HUES6 (cell line): ENCODE results near the gene MBOAT7.
"Not testable (repeated sequence)": the region's sequence is repeated elsewhere in the genome, so short reads cannot be mapped to it uniquely, and the experiment has no call there.

ENCODE experiments used
- H3K27ac ChIP-seq: 2 replicates; pipeline ENCODE4 v1.7.0; 2013; ENCODE audit warnings: low read depth, mild to moderate bottlenecking, low read length, inconsistent platforms
- H3K27me3 ChIP-seq: 2 replicates; pipeline ENCODE4 v1.6.1; 2013; ENCODE audit warnings: low read length; ENCODE audit not compliant: control insufficient read depth, insufficient read depth
- H3K36me3 ChIP-seq: 2 replicates; pipeline ENCODE4 v1.6.1; 2013; ENCODE audit warnings: low read length; ENCODE audit not compliant: control insufficient read depth, insufficient read depth
- H3K4me1 ChIP-seq: 2 replicates; pipeline ENCODE4 v1.6.1; 2013; ENCODE audit warnings: low read length; ENCODE audit not compliant: control insufficient read depth, insufficient read depth
- H3K4me3 ChIP-seq: 2 replicates; pipeline ENCODE4 v1.5.1; 2013; ENCODE audit warnings: low read depth, low read length
- H3K9ac ChIP-seq: one replicate; pipeline ENCODE4 v1.6.1; 2013; ENCODE audit warnings: mild to moderate bottlenecking, low read length
- H3K9me3 ChIP-seq: 2 replicates; pipeline ENCODE4 v1.6.1; 2013; ENCODE audit warnings: low read depth, low read length; ENCODE audit not compliant: control insufficient read depth, insufficient read depth

Gene MBOAT7

GRCh38 chr19:54186351-54186750, 3.0 kb downstream of the MBOAT7 start:
- Histone ChIP-seq H3K4me3 (no peak overlapping the region), H3K4me1 (peaks cover 5% of the 10 kb centered on the region; the same call in 1 of the 2 replicates), H3K27me3 (no peaks in the 10 kb centered on the region), H3K9me3 (no peaks in the 10 kb centered on the region), H3K36me3 (peaks cover 37% of the 10 kb centered on the region), H3K9ac (no peak overlapping the region), H3K27ac (no peak overlapping the region)

DNA sequence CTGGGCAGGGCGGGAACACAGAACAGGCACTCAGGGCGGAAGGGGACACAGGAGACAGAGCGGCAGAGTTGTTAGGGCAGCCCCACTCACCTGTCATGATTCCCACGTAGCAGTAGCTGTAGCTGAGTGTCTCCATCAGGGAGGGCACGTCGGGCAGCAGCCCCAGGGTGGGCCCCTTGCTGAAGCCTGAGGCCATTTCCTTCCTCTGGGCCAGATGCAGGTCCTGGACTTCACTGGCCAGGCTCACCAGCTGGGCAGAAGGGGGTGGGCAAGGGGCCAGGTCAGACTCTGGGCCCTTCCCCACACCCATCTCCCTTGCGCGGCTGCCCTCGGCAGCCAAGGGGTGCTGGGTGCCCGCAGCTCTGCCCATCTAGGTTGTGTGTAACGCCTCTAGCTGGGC, 5.9 kb downstream of the MBOAT7 start:
- no peak overlapping the region for H3K27ac ChIP-seq
- no peaks in the 10 kb centered on the region for H3K27me3 ChIP-seq
- H3K4me1 ChIP-seq = peaks cover 5% of the 10 kb centered on the region; the same call in 1 of the 2 replicates
- no peak overlapping the region for H3K4me3 ChIP-seq
- no peaks in the 10 kb centered on the region for H3K9me3 ChIP-seq
- peaks cover 50% of the 10 kb centered on the region for H3K36me3 ChIP-seq
- H3K9ac ChIP-seq = no peak overlapping the region

DNA sequence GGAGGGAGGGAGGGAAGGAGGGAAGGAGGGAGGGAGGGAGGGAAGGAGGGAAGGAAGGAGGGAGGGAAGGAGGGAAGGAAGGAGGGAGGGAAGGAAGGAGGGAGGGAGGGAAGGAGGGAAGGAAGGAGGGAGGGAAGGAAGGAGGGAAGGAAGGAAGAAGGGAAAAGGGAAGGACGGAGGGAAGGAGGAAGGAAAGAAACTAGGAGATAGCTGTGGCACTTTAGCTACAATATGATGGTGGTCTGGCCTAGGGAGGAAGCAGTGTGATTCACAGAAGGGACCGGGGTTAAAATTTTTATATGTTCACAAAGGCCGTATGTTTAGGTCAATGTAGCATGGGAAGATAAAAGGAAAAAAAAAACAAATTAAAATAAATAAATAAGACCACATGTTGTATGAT, 7.5 kb downstream of the MBOAT7 start:
- H3K27ac ChIP-seq, H3K4me1 ChIP-seq, H3K9ac ChIP-seq, H3K9me3 ChIP-seq, H3K4me3 ChIP-seq, H3K27me3 ChIP-seq: not testable (repeated sequence)
- peaks cover 45% of the 10 kb centered on the region for H3K36me3 ChIP-seq

DNA sequence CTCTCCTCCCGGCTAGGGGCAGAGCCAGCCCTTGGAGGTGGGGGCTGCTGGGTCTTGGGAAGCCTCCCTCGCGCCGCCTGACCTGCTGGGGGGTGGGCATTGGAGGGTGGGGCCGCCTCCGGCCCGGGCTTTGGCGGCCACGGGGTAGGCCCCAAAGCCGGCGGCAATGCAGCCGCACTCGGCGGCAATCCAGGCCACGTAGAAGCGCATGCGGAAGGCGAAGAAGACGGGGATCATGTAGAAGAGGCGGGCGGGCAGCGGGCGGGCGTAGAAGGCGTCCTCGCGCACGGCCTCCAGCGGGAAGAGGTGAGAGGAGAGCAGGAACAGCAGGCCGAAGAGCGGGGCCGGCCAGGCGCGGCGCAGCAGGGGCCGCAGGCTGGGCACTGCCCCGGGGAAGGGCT, 8.7 kb downstream of the MBOAT7 start:
- Histone ChIP-seq H3K9ac (no peak overlapping the region), H3K36me3 (peaks cover 43% of the 10 kb centered on the region), H3K4me1 (no peaks in the 10 kb centered on the region), H3K27ac (no peak overlapping the region), H3K9me3 (no peaks in the 10 kb centered on the region), H3K27me3 (no peaks in the 10 kb centered on the region), H3K4me3 (no peak overlapping the region)

GRCh38 chr19:54179921-54180461, 9.4 kb downstream of the MBOAT7 start:
- peaks cover 43% of the 10 kb centered on the region for H3K36me3 ChIP-seq
- H3K9me3 ChIP-seq = no peaks in the 10 kb centered on the region
- H3K4me1 ChIP-seq = no peaks in the 10 kb centered on the region
- H3K9ac ChIP-seq = no peak overlapping the region
- H3K27ac ChIP-seq = no peak overlapping the region
- no peaks in the 10 kb centered on the region for H3K27me3 ChIP-seq
- no peak overlapping the region for H3K4me3 ChIP-seq

DNA sequence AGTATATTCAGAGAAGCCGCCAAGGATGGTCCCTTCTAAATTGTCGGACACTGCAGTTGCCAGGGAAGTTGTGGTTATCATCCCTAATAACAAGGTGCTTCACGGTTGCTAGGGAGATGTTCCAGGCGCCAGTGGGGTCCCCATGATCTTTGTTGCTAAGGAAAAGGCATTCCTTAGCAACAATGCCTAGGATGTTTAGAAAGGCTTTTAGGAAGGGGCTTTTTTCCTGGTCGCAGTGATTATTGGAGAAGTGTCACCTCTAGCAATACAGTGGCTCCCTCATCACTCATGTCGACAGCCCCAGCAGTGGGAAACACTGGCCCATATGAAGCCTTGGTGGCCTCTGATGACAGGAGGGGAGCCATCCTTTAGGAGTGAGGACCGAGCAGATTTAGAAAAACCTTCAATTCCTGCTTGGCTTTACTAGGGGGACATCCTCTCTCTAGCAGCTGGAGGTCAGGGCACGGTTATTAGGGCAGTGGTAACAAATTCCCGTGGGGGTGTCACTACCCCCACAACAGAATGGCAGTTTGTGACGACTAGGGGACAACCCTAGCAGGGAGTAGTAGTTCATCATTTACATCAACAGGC, 10.0 kb downstream of the MBOAT7 start:
- no peak overlapping the region for H3K27ac ChIP-seq
- H3K4me1 ChIP-seq = no peaks in the 10 kb centered on the region
- H3K27me3 ChIP-seq = no peaks in the 10 kb centered on the region
- H3K4me3 ChIP-seq = no peak overlapping the region
- no peak overlapping the region for H3K9ac ChIP-seq
- H3K36me3 ChIP-seq = peaks cover 43% of the 10 kb centered on the region
- H3K9me3 ChIP-seq = no peaks in the 10 kb centered on the region

GRCh38 chr19:54178581-54179261, 10.7 kb downstream of the MBOAT7 start:
- no peak overlapping the region for H3K27ac ChIP-seq
- H3K36me3 ChIP-seq = peaks cover 37% of the 10 kb centered on the region
- H3K4me1 ChIP-seq = 0 out of 2 replicates have a peak, but pooled peaks cover 4% of the 10 kb centered on the region

GRCh38 chr19:54173951-54174834, 15.2 kb downstream of the MBOAT7 start:
- H3K4me1 ChIP-seq = peaks cover 17% of the 10 kb centered on the region
- no peak overlapping the region for H3K4me3 ChIP-seq
- H3K27ac ChIP-seq = no peak overlapping the region
- no peaks in the 10 kb centered on the region for H3K9me3 ChIP-seq
- H3K27me3 ChIP-seq = no peaks in the 10 kb centered on the region
- peaks cover 13% of the 10 kb centered on the region for H3K36me3 ChIP-seq
- no peak overlapping the region for H3K9ac ChIP-seq

More at GRCh38 chr19:54178581-54179261, 10.7 kb downstream of the MBOAT7 start:
- H3K27me3 ChIP-seq = no peaks in the 10 kb centered on the region
- H3K4me3 ChIP-seq = no peak overlapping the region
- H3K9me3 ChIP-seq = no peaks in the 10 kb centered on the region
- H3K9ac ChIP-seq = no peak overlapping the region

DNA sequence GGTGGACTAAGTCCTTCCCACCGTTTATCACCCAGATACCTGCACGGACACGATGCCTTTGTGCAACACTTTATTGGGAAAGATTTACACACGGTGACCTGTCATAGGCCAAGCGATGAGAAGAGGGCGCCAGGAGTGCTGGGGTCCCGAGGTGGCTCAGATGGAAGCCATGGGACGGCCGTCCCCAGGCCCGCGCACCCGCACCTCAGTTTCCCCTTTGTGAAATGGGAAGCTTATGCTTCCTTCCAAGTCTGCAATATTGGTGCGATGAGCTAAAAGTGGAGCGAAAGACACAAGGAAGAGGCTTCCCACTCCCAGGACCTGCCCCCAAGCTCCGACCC, 16.1 kb downstream of the MBOAT7 start:
- H3K27me3 ChIP-seq = no peaks in the 10 kb centered on the region
- H3K27ac ChIP-seq = no peak overlapping the region
- peaks cover 18% of the 10 kb centered on the region for H3K4me1 ChIP-seq
- peak overlapping the region; percentile 71 for H3K4me3 ChIP-seq
- peaks cover 7% of the 10 kb centered on the region for H3K36me3 ChIP-seq
- no peak overlapping the region for H3K9ac ChIP-seq
- no peaks in the 10 kb centered on the region for H3K9me3 ChIP-seq

DNA sequence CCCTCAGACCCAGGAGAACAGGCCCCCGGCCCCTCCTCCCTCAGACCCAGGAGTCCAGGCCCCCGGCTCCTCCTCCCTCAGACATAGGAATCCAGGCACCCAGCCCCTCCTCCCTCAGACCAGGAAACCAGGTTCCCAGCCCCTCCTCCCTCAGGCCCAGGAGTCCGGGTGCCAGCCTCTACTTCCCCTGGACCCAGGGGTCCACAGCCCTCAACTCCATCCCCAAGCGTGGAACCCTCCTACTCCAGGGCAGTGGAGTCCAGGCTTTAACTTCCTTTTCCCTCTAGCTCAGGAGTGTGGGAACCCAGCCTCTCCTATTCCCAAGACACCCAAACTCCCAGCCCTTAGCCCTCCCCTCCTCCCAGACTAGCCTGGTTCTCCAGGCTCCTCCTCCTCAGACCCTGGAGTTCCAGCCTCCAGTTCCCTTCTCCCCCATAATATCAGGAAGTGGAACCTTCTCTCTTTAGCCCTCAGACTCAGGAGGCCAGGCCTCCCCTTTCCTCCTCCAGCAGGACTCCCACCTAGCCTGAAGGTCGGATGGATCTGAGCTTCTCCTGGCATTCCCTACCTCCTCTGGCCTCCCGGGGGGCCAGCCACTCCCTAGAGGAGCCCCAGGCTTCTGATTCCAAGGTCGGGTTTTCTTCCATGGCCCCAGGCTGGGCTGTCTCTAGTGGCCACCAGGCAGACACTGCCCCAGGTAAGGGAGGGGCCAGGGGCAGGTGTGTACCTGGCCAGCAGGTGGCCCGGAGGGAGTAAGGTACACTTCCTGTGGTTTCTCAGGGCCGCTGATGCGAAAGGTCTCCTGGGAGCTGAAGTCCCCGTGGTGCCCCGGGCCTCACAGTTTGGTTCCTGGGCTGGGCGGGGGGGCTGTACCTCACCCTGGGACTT, 16.7 kb downstream of the MBOAT7 start, which contains the start of gene TMC4:
TSS of gene TMC4 (minus strand) at position 690 of the 888 bp plus-strand sequence. CDS start at position 647, 43 bp downstream.
- Histone ChIP-seq H3K9ac (peak within 1 kb of the TSS; percentile 61), H3K36me3 (peaks cover 7% of the 10 kb centered on the region), H3K27me3 (no peaks in the 10 kb centered on the region), H3K9me3 (no peaks in the 10 kb centered on the region), H3K27ac (peak within 1 kb of the TSS; percentile 86), H3K4me3 (peak within 1 kb of the TSS; percentile 71), H3K4me1 (peaks cover 20% of the 10 kb centered on the region)
